Middle frontal gyrus (tissue), 1 donor: ENCODE results near the gene NUTM2G.
"Not testable (repeated sequence)": the region's sequence is repeated elsewhere in the genome, so short reads cannot be mapped to it uniquely, and the experiment has no call there.

Experiments used
- DNase-seq: peaks from one replicate; pipeline ENCODE4 v3.0.0-alpha.2; 2015; ENCODE audit warnings: low spot score; ENCODE audit errors: extremely low spot score

The NUTM2G gene

DNA sequence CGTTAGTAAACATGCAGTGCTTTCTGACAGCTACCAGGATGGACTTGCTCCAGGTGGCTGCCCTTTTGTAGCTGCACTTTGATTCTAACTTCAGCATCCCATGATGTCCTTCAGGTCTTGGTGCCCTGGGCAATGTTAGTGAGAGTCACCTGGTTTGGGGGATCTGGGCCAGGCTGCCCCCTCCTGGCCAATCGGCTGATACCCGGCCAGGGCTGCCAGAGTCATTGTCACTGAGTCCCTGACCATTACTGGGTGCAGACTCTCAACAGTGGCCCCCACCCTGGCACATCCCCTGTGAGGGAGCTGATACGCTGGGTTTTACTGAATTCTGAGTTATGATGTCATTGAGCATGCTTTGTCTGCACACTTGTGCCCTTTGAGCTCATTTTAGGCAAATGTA, 13.5 kb downstream of the NUTM2G start:
- not testable (repeated sequence) for DNase-seq

DNA sequence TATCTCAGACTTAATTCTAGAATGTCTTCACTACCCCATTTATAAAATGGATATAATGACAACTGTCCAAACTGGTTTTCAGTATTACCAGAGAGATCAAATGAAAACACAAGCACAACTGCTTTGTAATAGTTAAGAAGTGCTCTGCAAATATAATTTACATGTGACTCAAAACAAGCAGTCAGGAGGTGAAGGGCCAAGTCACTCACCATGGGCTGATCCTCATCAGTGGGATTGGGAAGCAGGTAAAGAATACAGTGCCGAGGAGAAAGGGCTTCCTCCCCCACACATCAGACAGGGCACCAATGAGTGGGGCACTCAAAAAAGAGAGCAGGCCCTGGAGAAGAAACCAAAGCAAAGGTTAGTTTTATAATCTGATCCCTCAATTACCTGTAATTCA, 20.7 kb downstream of the NUTM2G start:
- not testable (repeated sequence) for DNase-seq

DNA sequence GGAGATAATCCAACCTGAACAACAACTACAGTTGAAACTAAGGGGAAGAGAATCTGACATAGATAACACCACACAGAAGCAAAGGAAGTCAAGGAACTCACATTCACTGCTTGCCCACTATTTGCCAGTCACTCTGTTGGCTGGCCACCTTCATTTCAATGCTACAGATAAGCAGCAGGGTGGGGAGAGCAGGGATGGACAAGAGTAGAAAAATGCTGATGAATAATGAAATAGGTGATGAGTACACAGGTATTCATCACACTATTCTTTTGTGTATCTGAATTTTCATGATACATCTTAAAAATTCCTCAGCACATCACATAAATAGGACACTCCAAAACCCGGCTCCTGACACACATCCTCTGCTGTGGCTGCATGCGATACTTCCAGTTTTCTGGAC, 21.9 kb downstream of the NUTM2G start:
- not testable (repeated sequence) for DNase-seq

DNA sequence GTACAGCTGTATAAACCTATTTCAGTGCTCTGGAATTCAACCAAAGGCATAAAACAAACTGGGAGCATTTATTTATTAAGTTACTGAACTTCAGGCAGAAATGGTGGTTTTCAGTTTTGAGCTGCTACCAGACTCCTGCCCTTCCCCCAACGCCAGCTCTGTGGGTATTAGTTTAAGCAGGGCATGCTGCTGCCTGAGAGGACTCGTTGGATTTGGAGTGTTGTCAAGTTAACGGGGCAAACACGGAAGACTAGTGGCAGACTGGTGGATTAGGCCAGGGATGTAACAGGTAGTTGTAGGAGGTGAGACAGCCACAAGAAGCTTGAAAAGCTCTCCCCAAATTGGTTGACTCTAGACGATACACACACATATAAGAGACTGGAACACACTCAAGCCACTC, 38.9 kb downstream of the NUTM2G start:
- DNase-seq, result not testable (repeated sequence)

DNA sequence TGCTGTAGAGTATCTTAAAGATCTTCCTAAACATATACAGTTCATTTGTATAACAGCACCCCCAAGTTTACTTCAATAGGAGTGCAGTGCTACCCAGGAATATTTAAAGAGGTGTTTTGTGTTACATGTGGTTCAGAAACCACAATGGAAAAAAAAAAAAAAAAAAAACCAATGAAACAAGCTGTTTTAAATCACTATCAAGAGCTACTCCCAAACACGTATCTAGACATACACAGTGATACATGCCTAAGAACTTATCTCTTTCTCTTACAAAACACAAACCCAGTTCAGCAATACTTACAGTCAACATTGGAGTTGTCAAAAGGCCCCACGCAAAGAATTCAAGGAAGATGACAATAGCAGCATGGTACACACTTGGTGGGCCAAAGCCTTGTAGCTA, 43.9 kb downstream of the NUTM2G start:
- not testable (repeated sequence) for DNase-seq

DNA sequence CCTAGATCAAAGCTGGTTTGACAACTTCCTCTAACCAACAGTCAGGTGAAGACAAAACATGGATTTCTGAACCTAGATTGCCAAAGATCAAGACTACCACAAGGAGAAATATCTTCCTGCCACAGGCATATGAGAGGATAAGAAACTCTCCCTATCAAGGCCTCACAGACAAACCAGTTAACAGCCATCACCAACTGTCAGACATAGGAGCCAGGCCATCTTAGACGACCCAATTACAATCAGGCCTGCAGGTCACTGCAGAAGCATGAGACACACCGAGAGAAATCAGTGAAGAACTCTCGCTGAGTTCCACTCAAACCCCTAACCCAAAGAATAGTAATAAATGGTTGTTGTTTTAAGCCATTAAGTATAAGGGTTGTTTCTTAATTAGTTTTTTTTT, 45.4 kb downstream of the NUTM2G start:
- DNase-seq, result not testable (repeated sequence)

DNA sequence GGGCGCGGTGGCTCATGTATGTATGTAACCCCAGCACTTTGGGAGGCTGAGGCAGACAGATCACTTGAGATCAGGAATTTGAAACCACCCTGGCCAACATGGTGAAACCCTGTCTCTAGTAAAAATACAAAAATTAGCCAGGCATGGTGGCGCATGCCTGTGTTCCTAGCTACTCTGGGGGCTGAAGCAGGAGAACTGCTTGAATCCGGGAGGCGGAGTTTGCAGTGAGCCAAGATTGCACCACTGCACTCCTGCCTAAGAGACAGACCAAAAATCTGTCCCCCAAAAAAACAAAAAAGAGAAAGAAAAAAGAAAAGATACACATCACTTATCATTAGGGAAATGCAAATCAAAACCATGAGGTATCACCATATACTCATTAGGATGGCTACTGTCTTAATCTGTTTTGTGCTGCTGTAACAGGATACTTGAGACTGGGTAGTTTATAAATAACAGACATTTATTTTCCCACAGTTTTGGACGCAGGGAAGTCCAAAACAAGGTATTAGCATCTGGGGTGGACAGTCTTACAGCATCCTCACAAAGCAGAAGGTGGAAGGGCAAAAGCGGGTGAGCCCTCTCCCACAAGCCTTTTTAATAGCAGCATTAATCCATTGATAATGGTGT, 55.0 kb downstream of the NUTM2G start:
- not testable (repeated sequence) for DNase-seq

DNA sequence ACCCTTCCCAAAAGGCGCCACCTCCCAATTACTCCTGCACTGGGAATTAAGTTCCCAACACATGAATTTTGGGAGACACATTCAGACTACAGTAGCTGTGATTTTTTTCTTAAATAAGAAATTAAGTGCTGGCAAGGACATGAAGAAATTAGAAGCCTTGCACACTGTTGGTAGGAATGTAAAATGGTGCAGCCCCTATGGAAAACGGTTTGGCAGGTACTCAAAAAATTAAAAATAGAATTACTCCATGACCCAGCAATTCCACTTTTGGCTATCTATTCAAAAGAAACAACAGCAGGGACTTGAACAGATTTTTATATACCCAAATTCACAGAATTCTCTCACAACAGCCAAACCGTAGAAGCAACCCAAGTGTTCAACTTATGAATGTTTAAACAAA, 55.5 kb downstream of the NUTM2G start:
- DNase-seq, result not testable (repeated sequence)

DNA sequence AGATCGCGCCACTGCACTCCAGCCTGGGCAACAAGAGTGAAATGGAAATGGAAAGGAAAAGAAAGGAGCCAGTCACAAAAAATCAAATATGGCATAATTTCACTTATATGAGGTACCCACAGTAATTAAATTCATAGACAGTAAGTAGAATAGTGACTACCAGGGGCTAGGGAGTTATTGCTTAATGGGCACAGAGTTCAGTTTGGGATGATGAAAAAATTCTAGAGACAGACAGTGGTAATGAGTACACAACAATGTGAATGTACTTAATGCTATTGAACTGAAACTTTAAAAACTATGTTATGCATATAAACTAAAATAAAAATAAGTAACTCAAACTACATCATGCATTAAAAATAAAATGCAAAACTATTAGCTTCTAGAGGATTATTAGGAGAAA, 56.2 kb downstream of the NUTM2G start:
- DNase-seq, result not testable (repeated sequence)
